HG03159 (cell line): Measurements from ENCODE around the gene MMP25.
A peak's percentile ranks its signal among the peaks of the same experiment; 100 is the strongest.
"Not testable (repeated sequence)": the region's sequence is repeated elsewhere in the genome, so short reads cannot be mapped to it uniquely, and the experiment has no call there.

Experiments used
- ATAC-seq: cut with Tn5 transposase; IDR thresholded peaks from one replicate; pipeline ENCODE4 v1.9.1; 2021; ENCODE audit warnings: mild to moderate bottlenecking, moderate library complexity; ENCODE audit not compliant: unreplicated experiment

The MMP25 gene

GRCh38 chr16:3053330-3053710, 7.0 kb downstream of the MMP25 start:
- not testable (repeated sequence) for ATAC-seq

- no peak for ATAC-seq
Measured at GRCh38 chr16:3054965-3055733, 8.8 kb downstream of the MMP25 start.

- not testable (repeated sequence) for ATAC-seq
Measured at GRCh38 chr16:3055734-3056115, 9.4 kb downstream of the MMP25 start.

- no peak for ATAC-seq
Measured at GRCh38 chr16:3056336-3057180, 10.2 kb downstream of the MMP25 start.

GRCh38 chr16:3057181-3058138, 11.1 kb downstream of the MMP25 start:
- no peak for ATAC-seq

GRCh38 chr16:3058139-3059030, 12.0 kb downstream of the MMP25 start:
- peak; percentile 24 for ATAC-seq

- ATAC-seq: peak; percentile 66
Measured at GRCh38 chr16:3059041-3059722, 12.8 kb downstream of the MMP25 start.

GRCh38 chr16:3059723-3060242, 13.4 kb downstream of the MMP25 start:
- ATAC-seq: peak; percentile 3

GRCh38 chr16:3060339-3061127, 14.2 kb downstream of the MMP25 start:
- no peak for ATAC-seq

GRCh38 chr16:3062553-3062952, 16.2 kb downstream of the MMP25 start:
- no peak for ATAC-seq

- no peak for ATAC-seq
Measured at GRCh38 chr16:3063625-3064386, 17.4 kb downstream of the MMP25 start.

- no peak for ATAC-seq
Measured at GRCh38 chr16:3065069-3065741, 18.8 kb downstream of the MMP25 start, which contains the start of gene IL32. Gene IL32 (plus strand): TSS chr16:3065640. CDS start chr16:3065812, 172 bp downstream.

- ATAC-seq: no peak
Measured at GRCh38 chr16:3065742-3066439, 19.5 kb downstream of the MMP25 start.

- no peak for ATAC-seq
Measured at GRCh38 chr16:3066440-3066748, 20.0 kb downstream of the MMP25 start.

GRCh38 chr16:3068487-3068886, 22.1 kb downstream of the MMP25 start:
- ATAC-seq: no peak

GRCh38 chr16:3069146-3069545, 22.8 kb downstream of the MMP25 start:
- ATAC-seq: not testable (repeated sequence)
